DOHH2 (cell line): Measurements from ENCODE around the gene SPSB4.

Experiments
- CTCF ChIP-seq: fragments of 200-600 bp; sonication (generic); IDR thresholded peaks from one replicate; pipeline ENCODE4 v1.5.1; 2014; ENCODE audit warnings: antibody characterized with exemption, mild to moderate bottlenecking, low read depth, low read length; ENCODE audit not compliant: poor library complexity, severe bottlenecking
- EZH2phosphoT487 ChIP-seq: fragments of 200-600 bp; sonication (generic); IDR thresholded peaks from 2 replicates; pipeline ENCODE4 v1.6.1; 2017; ENCODE audit warnings: borderline replicate concordance, mild to moderate bottlenecking, antibody characterized with exemption, low read length, moderate library complexity, mixed read lengths

- TF ChIP-seq CTCF = no peak
- TF ChIP-seq EZH2phosphoT487 = no peak
Measured at GRCh38 chr3:141065841-141066805, 15.0 kb downstream of the SPSB4 start.
